ENCODE measurements around the gene CBY3. TPM values are rescaled to one million over a fixed set of nuclear protein-coding genes. Genes with fewer than 3 reads are reported as not detected.
A peak's percentile ranks its signal among the peaks of the same experiment; 100 is the strongest.
"Not testable (repeated sequence)": the region's sequence is repeated elsewhere in the genome, so short reads cannot be mapped to it uniquely, and the experiment has no call there.

The CBY3 gene
- total and polyA plus RNA-seq, 3 donors from 2014 or later = 6.4 to 12.8 (median 7.8) TPM

GRCh38 chr5:179698935-179699615 lies 18.2 kb upstream of the CBY3 start, which contains the start of gene CANX:
Gene CANX (plus strand): TSS chr5:179698967. CDS start chr5:179705682, 6,715 bp downstream.
- H3K36me3 ChIP-seq (ENCODE audit: low read depth, missing control alignments) = no peaks in the 10 kb centered on the region
- H3K27me3 ChIP-seq = no peaks in the 10 kb centered on the region
- WGBS, 2 donors = 0 to 1% methylated on average over 9 to 39 of the region's 58 CpGs
- no peak for DNase-seq
- peak; percentile 89 for TF ChIP-seq POLR2A (IDR thresholded peaks at IDR 0.05)
- no peak for TF ChIP-seq CTCF (IDR thresholded peaks at IDR 0.05)
- H3K27ac ChIP-seq = peak within 1 kb of the TSS; percentile 91 to 97
- intact Hi-C loops (cut with DNase I; ENCODE audit: low total_unique reads) = loop anchor here (10.0 kb wide), 1 partner anchor 74 kb away; the partner anchor contains the start of gene HNRNPH1
- no peaks in the 10 kb centered on the region for H3K9me3 ChIP-seq
- peak within 1 kb of the TSS; percentile 80 to 97 for H3K4me3 ChIP-seq
- H3K4me1 ChIP-seq = peaks cover 18% of the 10 kb centered on the region

GRCh38 chr5:179697993-179698934 lies 17.4 kb upstream of the CBY3 start:
- DNase-seq = peak; percentile 99
- peak overlapping the region; percentile 91 to 97 for H3K27ac ChIP-seq
- WGBS, 2 donors = 2% methylated on average over 57 to 61 of the region's 72 CpGs
- H3K36me3 ChIP-seq (ENCODE audit: low read depth, missing control alignments) = no peaks in the 10 kb centered on the region
- H3K4me1 ChIP-seq = peaks cover 18% of the 10 kb centered on the region
- peak overlapping the region; percentile 80 to 97 for H3K4me3 ChIP-seq
- intact Hi-C loops (cut with DNase I; ENCODE audit: low total_unique reads) = loop anchor here (10.0 kb wide), 1 partner anchor 73 kb away; the partner anchor contains the start of gene HNRNPH1
- no peaks in the 10 kb centered on the region for H3K9me3 ChIP-seq
- no peaks in the 10 kb centered on the region for H3K27me3 ChIP-seq
- TF ChIP-seq POLR2A (IDR thresholded peaks at IDR 0.05) = no peak
- TF ChIP-seq CTCF (IDR thresholded peaks at IDR 0.05) = peak in 1 of 3 experiments; percentile 20

DNA sequence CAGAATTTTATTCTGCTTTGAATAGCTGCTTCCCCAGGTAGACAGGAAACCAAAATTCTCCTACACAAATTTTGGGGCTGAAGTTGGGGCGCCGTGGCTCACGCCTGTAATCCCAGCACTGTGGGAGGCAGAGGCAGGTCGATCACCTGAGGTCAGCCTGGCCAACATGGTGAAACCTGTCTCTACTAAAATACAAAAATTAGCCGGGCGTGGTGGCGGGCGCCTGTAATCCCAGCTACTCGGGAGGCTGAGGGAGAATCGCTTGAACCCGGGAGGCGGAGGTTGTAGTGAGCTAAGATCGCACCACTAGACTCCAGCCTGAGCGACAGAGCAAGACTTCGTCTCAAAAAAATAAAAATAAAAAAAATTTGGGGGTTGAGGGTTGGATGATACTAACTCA lies 16.7 kb upstream of the CBY3 start:
- not testable (repeated sequence) for DNase-seq; H3K27me3 ChIP-seq; H3K9me3 ChIP-seq; H3K36me3 ChIP-seq (ENCODE audit: low read depth, missing control alignments)
- Histone ChIP-seq H3K27ac (peak overlapping the region; percentile 55 to 93), H3K4me3 (peak overlapping the region; percentile 80 to 97), H3K4me1 (peaks cover 16% of the 10 kb centered on the region)
- intact Hi-C loops (cut with DNase I; ENCODE audit: low total_unique reads) = loop anchor here (10.0 kb wide), 1 partner anchor 73 kb away; the partner anchor contains the start of gene HNRNPH1
- WGBS, 2 donors = 68 to 80% methylated on average over 15 of the region's 15 CpGs

GRCh38 chr5:179697108-179697507 lies 16.3 kb upstream of the CBY3 start:
- no peaks in the 10 kb centered on the region for H3K27me3 ChIP-seq
- intact Hi-C loops (cut with DNase I; ENCODE audit: low total_unique reads) = loop anchor here (10.0 kb wide), 1 partner anchor 72 kb away; the partner anchor contains the start of gene HNRNPH1
- peaks cover 16% of the 10 kb centered on the region for H3K4me1 ChIP-seq
- H3K9me3 ChIP-seq = no peaks in the 10 kb centered on the region
- peak overlapping the region in 1 of 2 donors; percentile 93 for H3K27ac ChIP-seq
- no peak for DNase-seq
- TF ChIP-seq POLR2A (IDR thresholded peaks at IDR 0.05) = no peak
- no peak for TF ChIP-seq CTCF (IDR thresholded peaks at IDR 0.05)
- no peaks in the 10 kb centered on the region for H3K36me3 ChIP-seq (ENCODE audit: low read depth, missing control alignments)
- WGBS, 2 donors = 83% methylated on average over 2 of the region's 2 CpGs
- H3K4me3 ChIP-seq = no peak overlapping the region

GRCh38 chr5:179696603-179697002 lies 15.8 kb upstream of the CBY3 start:
- DNase-seq = no peak
- TF ChIP-seq CTCF (IDR thresholded peaks at IDR 0.05) = no peak
- no peak for TF ChIP-seq POLR2A (IDR thresholded peaks at IDR 0.05)
- no peaks in the 10 kb centered on the region for H3K36me3 ChIP-seq (ENCODE audit: low read depth, missing control alignments)
- WGBS, 2 donors = 83 to 88% methylated on average over 3 of the region's 3 CpGs
- H3K4me1 ChIP-seq = peaks cover 16% of the 10 kb centered on the region
- no peaks in the 10 kb centered on the region for H3K27me3 ChIP-seq
- H3K4me3 ChIP-seq = no peak overlapping the region
- no peak overlapping the region for H3K27ac ChIP-seq
- intact Hi-C loops (cut with DNase I; ENCODE audit: low total_unique reads) = loop anchor here (10.0 kb wide), 1 partner anchor 72 kb away; the partner anchor contains the start of gene HNRNPH1
- no peaks in the 10 kb centered on the region for H3K9me3 ChIP-seq

Measured in testis (tissue), 3 donors.